H9 (cell line): ENCODE data around the gene RPL28. TPM values are rescaled to one million over a fixed set of nuclear protein-coding genes. Genes with fewer than 3 reads are reported as not detected.

Experiments
- DNase-seq: peaks from one replicate; pipeline ENCODE4 v3.0.0-alpha.2; 2017
- H2AFZ ChIP-seq: one replicate; pipeline ENCODE4 v1.6.1; 2013; ENCODE audit warnings: mild to moderate bottlenecking, low read length, control low read depth, moderate library complexity
- H2AK5ac ChIP-seq: 2 replicates; pipeline ENCODE4 v1.6.1; 2013; ENCODE audit warnings: low read length, control low read depth, mixed read lengths; ENCODE audit not compliant: insufficient read length
- H2BK120ac ChIP-seq: one replicate; pipeline ENCODE4 v1.6.1; 2013; ENCODE audit warnings: low read depth, mild to moderate bottlenecking, low read length, control low read depth, inconsistent platforms; ENCODE audit not compliant: poor library complexity, severe bottlenecking
- H2BK12ac ChIP-seq: 2 replicates; pipeline ENCODE4 v1.6.1; 2013; ENCODE audit warnings: low read length, control low read depth, mixed read lengths, low read depth; ENCODE audit not compliant: insufficient read length
- H2BK15ac ChIP-seq: 2 replicates; pipeline ENCODE4 v1.6.1; 2013; ENCODE audit warnings: low read depth, low read length, control low read depth
- H2BK20ac ChIP-seq: one replicate; pipeline ENCODE4 v1.6.1; 2013; ENCODE audit warnings: low read depth, mild to moderate bottlenecking, low read length, control low read depth, inconsistent platforms; ENCODE audit not compliant: poor library complexity, severe bottlenecking
- H2BK5ac ChIP-seq: 2 replicates; pipeline ENCODE4 v1.6.1; 2013; ENCODE audit warnings: low read length, control low read depth, mixed read lengths; ENCODE audit not compliant: insufficient read length
- H3K14ac ChIP-seq: 2 replicates; pipeline ENCODE4 v1.6.1; 2013; ENCODE audit warnings: low read length, control low read depth; ENCODE audit not compliant: insufficient read depth
- H3K18ac ChIP-seq: 2 replicates; pipeline ENCODE4 v1.6.1; 2013; ENCODE audit warnings: low read depth, mild to moderate bottlenecking, mixed read lengths, low read length, control low read depth; ENCODE audit not compliant: insufficient read length
- H3K23ac ChIP-seq: 2 replicates; pipeline ENCODE4 v1.6.1; 2013; ENCODE audit warnings: low read length, control low read depth, mixed read lengths, low read depth; ENCODE audit not compliant: insufficient read length
- H3K23me2 ChIP-seq: 2 replicates; pipeline ENCODE4 v1.6.1; 2013; ENCODE audit warnings: low read depth, mild to moderate bottlenecking, mixed read lengths, low read length, control low read depth; ENCODE audit not compliant: insufficient read length, poor library complexity, severe bottlenecking
- H3K27ac ChIP-seq: 2 replicates; pipeline ENCODE4 v1.5.1; 2013; ENCODE audit warnings: low read length, control low read depth, mixed read lengths, low read depth; ENCODE audit not compliant: insufficient read length
- H3K27me3 ChIP-seq: 2 replicates; pipeline ENCODE4 v1.6.1; 2013; ENCODE audit warnings: low read length, control low read depth, inconsistent platforms; ENCODE audit not compliant: insufficient read depth
- H3K4ac ChIP-seq: 2 replicates; pipeline ENCODE4 v1.6.1; 2013; ENCODE audit warnings: low read depth, mild to moderate bottlenecking, control low read depth, inconsistent platforms, low read length, moderate library complexity
- H3K4me1 ChIP-seq: 2 replicates; pipeline ENCODE4 v1.6.1; 2013; ENCODE audit warnings: low read length, control low read depth, inconsistent platforms; ENCODE audit not compliant: insufficient read depth
- H3K4me2 ChIP-seq: 2 replicates; pipeline ENCODE4 v1.6.1; 2013; ENCODE audit warnings: low read length, control low read depth, mixed read lengths; ENCODE audit not compliant: insufficient read length, insufficient read depth
- H3K56ac ChIP-seq: 2 replicates; pipeline ENCODE4 v1.6.1; 2013; ENCODE audit warnings: low read depth, mild to moderate bottlenecking, mixed read lengths, low read length, control low read depth; ENCODE audit not compliant: insufficient read length
- H3K79me1 ChIP-seq: 2 replicates; pipeline ENCODE4 v1.6.1; 2013; ENCODE audit warnings: low read depth, mild to moderate bottlenecking, moderate library complexity, low read length, control low read depth, inconsistent platforms; ENCODE audit not compliant: insufficient read depth, poor library complexity, severe bottlenecking
- H3K79me2 ChIP-seq: 2 replicates; pipeline ENCODE4 v1.6.1; 2013; ENCODE audit warnings: low read length, control low read depth, inconsistent platforms; ENCODE audit not compliant: insufficient read depth
- H3K9ac ChIP-seq: 2 replicates; pipeline ENCODE4 v1.6.1; 2013; ENCODE audit warnings: low read length, control low read depth, mixed read lengths; ENCODE audit not compliant: insufficient read length; ENCODE audit errors: extremely low read depth
- H3K9me3 ChIP-seq: one replicate; pipeline ENCODE4 v1.6.1; 2013; ENCODE audit warnings: low read depth, low read length, inconsistent platforms; ENCODE audit not compliant: control insufficient read depth
- H3T11ph ChIP-seq: one replicate; pipeline ENCODE4 v1.6.1; 2013; ENCODE audit warnings: mild to moderate bottlenecking, low read length, control low read depth, inconsistent platforms
- H4K20me1 ChIP-seq: one replicate; pipeline ENCODE4 v1.6.1; 2013; ENCODE audit not compliant: control insufficient read depth, insufficient read length, insufficient read depth
- H4K5ac ChIP-seq: 2 replicates; pipeline ENCODE4 v1.6.1; 2013; ENCODE audit warnings: low read depth, mild to moderate bottlenecking, mixed read lengths, low read length, control low read depth; ENCODE audit not compliant: insufficient read length
- H4K8ac ChIP-seq: replicated peaks from 2 replicates; pipeline ENCODE4 v1.6.1; 2013; ENCODE audit warnings: low read length, control low read depth, mixed read lengths, low read depth; ENCODE audit not compliant: insufficient read length
- H4K91ac ChIP-seq: 2 replicates; pipeline ENCODE4 v1.6.1; 2013; ENCODE audit warnings: low read depth, mild to moderate bottlenecking, moderate library complexity, mixed read lengths, low read length, control low read depth; ENCODE audit not compliant: insufficient read length
- H3K27ac Mint-ChIP-seq, 3 experiments: 2 replicates in 2 of 3; 3 replicates in 1 of 3; pipeline ENCODE4 v1.8.0; 2020 to 2021; ENCODE audit warnings: mixed read lengths in 3 of 3, mild to moderate bottlenecking in 1 of 3, moderate library complexity in 1 of 3
- H3K27me3 Mint-ChIP-seq: 2 replicates; pipeline ENCODE4 v1.8.0; 2021; ENCODE audit warnings: low read depth, mild to moderate bottlenecking, moderate library complexity, mixed read lengths
- H3K36me3 Mint-ChIP-seq, 3 experiments: 2 replicates in 2 of 3; 3 replicates in 1 of 3; pipeline ENCODE4 v1.8.0; 2020 to 2021; ENCODE audit warnings: low read depth in 3 of 3, mixed read lengths in 3 of 3; ENCODE audit not compliant: insufficient read depth in 1 of 3
- H3K4me1 Mint-ChIP-seq, 2 experiments: 2 replicates each; pipeline ENCODE4 v1.8.0; 2020; ENCODE audit warnings: mixed read lengths in 2 of 2
- H3K4me3 Mint-ChIP-seq, 2 experiments: 2 replicates in 1 of 2; 3 replicates in 1 of 2; pipeline ENCODE4 v1.8.0; 2020 to 2021; ENCODE audit warnings: mild to moderate bottlenecking in 2 of 2, mixed read lengths in 2 of 2, moderate library complexity in 1 of 2
- H3K9me3 Mint-ChIP-seq, 2 experiments: 2 replicates in 1 of 2; 3 replicates in 1 of 2; pipeline ENCODE4 v1.8.0; 2020; ENCODE audit warnings: mild to moderate bottlenecking in 2 of 2, mixed read lengths in 2 of 2, moderate library complexity in 1 of 2
- WGBS: extraction: QIAGEN DNeasy Blood & Tissue Kit; methylation state at CpG from one replicate; pipeline ENCODE4 v1.1.7; 2013; ENCODE audit warnings: missing lambda C conversion rate, low lambda C conversion rate, mixed read lengths; ENCODE audit not compliant: insufficient read length; ENCODE audit errors: extremely low coverage; 5-methylcytosine and 5-hydroxymethylcytosine counted together
- total RNA-seq: library from RNA; stranded (reverse); gene quantifications from 2 replicates; pipeline ENCODE4 v1.2.1, GENCODE V29; 2021
- TF ChIP-seq, protein P1 (sequence below): fragments of 200-600 bp; sonication (generic); conservative IDR thresholded peaks from 3 replicates; pipeline ENCODE4 v1.8.0; 2021; ENCODE audit warnings: antibody characterized with exemption, mild to moderate bottlenecking

RPL28 gene
- total RNA-seq, 1 experiment from 2014 or later, result 2,076 TPM

- Histone ChIP-seq H3K27ac (no peak overlapping the region), H3K18ac (peak overlapping the region; percentile 54), H3K4me2 (peak overlapping the region; percentile 65), H2AK5ac (no peak overlapping the region), H3K14ac (no peak overlapping the region), H3K23ac (no peak overlapping the region), H2BK120ac (no peak overlapping the region), H4K20me1 (no peaks in the 10 kb centered on the region), H2BK20ac (no peak overlapping the region), H3K79me2 (no peaks in the 10 kb centered on the region), H3K23me2 (peaks cover 7% of the 10 kb centered on the region), H3K79me1 (no peaks in the 10 kb centered on the region), H2BK15ac (no peak overlapping the region), H4K5ac (no peak overlapping the region), H3K4me1 (no peaks in the 10 kb centered on the region; the same call in 1 of the 2 replicates), H4K91ac (no peak overlapping the region), H4K8ac (no peak overlapping the region), H3K9me3 (no peaks in the 10 kb centered on the region), H3T11ph (no peak overlapping the region), H2BK12ac (no peak overlapping the region), H2AFZ (no peak overlapping the region), H3K4ac (no peak overlapping the region), H3K9ac (no peak overlapping the region), H3K27me3 (peaks cover 17% of the 10 kb centered on the region; the same call in 1 of the 2 replicates), H3K56ac (no peak overlapping the region), H2BK5ac (no peak overlapping the region)
- Mint-ChIP-seq H3K36me3 (peaks cover 2 to 31% (median 6%) of the 10 kb centered on the region in 3 experiments; a peak in 5 of 7 replicates), H3K27ac (no peak overlapping the region), H3K9me3 (no peaks in the 10 kb centered on the region; a peak in 1 of 5 replicates), H3K4me1 (peaks cover 48 to 51% of the 10 kb centered on the region in 2 experiments), H3K27me3 (peaks cover 82% of the 10 kb centered on the region), H3K4me3 (peak overlapping the region; percentile 60 to 85)
- DNase-seq, result peak; percentile 88
- TF ChIP-seq, protein P1, sequence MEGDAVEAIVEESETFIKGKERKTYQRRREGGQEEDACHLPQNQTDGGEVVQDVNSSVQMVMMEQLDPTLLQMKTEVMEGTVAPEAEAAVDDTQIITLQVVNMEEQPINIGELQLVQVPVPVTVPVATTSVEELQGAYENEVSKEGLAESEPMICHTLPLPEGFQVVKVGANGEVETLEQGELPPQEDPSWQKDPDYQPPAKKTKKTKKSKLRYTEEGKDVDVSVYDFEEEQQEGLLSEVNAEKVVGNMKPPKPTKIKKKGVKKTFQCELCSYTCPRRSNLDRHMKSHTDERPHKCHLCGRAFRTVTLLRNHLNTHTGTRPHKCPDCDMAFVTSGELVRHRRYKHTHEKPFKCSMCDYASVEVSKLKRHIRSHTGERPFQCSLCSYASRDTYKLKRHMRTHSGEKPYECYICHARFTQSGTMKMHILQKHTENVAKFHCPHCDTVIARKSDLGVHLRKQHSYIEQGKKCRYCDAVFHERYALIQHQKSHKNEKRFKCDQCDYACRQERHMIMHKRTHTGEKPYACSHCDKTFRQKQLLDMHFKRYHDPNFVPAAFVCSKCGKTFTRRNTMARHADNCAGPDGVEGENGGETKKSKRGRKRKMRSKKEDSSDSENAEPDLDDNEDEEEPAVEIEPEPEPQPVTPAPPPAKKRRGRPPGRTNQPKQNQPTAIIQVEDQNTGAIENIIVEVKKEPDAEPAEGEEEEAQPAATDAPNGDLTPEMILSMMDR, result no peak
- no CpG with 5 or more reads among the region's 72 CpGs for WGBS
Measured at GRCh38 chr19:55353803-55354697, 31.7 kb upstream of the RPL28 start.
